NCI-H82 (cell line): ENCODE results near the gene MS4A6E.
"Not testable (repeated sequence)": the region's sequence is repeated elsewhere in the genome, so short reads cannot be mapped to it uniquely, and the experiment has no call there.

Experiments used
- DNase-seq: peaks from one replicate; lab custom pipeline; 2025; lab: John Stamatoyannopoulos, UW

The MS4A6E gene

DNA sequence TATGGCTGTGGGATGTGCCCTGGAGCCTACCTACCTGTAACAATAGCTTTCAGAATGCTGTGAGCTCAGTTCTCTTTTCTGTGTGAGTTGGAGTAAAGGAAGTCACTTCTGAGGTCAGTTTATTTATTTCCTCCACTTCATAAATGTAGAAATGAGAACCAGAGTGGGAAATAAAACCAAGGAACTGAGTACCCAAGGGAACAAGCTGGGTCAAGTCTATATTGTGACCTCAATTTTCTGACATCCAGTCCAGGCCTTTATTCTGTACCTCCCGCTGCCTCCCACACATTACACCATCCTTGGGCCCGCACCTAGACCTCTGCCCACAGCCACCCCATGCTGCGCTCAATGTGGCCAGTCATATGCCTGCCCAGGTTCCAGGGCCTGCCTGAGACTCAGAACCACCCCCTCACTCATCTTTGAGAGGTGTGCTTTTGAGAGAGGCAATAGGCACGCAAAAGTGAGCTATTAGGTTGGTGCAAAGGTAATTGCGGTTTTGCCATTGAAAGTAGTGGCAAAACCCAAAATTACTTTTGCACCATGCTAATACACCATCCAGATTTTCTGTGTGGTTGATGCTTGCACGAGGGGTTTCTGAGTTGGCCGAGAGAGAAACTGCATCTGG, 9.8 kb downstream of the MS4A6E start:
- DNase-seq, result no peak

DNA sequence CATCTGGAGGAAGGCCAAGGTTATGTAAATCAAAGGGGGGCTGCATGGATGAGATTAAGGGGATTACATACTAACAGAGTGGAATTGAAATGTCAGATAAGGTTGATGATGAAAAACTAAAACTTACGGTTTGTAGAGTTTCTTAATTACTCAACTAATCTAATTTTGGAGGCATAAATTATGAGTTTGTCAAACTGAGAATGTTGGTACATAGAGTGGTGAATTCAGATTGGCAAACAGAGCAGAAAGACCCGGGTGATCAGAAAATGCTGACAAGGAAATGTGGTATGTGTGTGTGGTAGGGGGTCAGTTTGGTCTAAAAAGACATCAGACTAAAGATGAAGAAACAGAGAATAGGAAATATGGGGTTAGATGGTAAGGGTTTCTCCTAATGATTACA, 11.0 kb downstream of the MS4A6E start:
- DNase-seq, result no peak

DNA sequence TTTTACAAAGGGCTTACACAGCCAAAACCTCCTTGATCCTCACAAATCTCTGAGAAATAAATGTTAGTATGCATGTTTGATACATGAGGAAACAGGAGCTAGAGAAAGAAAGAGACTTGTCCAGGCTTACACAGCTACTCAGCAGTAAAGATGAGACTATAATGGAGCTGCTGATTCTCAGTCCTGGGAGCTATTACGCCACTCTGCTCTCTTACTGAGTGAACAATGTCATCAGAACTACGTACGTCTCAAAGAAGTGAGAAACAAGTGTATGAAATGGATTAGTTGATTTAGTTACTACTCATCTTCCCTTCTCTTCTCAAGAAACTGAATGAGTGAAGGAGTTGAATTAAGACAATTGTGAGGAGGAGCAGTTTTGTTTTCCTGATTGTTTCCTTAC, 12.3 kb downstream of the MS4A6E start:
- DNase-seq, result no peak

DNA sequence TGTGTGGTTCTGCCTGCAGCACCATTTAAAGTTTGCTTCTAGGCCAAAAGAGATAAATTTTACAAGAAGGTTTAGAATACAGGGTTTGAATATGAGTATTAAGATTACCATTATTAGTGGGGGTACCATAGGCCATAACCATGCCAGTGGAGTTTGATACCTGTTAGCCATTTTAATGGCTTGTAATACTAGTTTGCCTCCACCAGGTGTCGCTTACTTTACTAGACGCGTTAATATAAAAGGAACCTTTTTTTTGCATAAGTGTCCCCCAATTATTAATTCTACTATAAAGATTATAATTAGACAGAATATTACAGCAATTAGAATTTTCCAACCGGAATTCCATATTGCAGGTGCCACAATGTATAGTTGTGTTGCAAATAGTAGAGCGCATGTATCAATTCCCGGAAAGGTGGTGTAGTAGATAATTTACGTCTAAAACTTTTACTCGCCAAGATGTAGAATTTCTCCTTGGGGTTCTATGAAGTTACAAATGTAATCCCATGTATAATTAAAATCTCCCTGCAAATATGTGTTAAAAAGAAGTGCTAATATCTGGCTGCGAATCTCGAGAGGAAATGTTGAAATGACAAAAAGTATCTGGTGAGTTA, 16.1 kb downstream of the MS4A6E start:
- peak; percentile 40 for DNase-seq

DNA sequence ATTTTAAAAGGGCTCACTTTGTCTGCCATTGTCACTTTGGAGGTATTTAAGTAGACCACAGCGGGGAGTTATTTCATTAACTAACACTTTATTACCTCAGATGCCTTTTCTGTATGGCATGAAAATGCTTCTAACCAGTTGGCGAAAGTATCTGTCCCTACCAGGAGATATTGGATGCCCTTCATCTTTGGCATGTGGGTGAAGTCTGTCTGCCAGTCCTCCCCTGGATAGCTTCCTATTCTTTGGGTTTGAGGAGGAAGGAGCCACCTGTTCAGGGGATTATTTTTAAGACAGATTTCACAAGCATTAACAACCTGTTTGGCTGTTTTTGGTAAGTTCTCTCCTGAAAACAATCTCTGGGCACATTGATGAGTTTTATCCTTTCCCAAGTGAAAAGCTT, 17.1 kb downstream of the MS4A6E start:
- no peak for DNase-seq

DNA sequence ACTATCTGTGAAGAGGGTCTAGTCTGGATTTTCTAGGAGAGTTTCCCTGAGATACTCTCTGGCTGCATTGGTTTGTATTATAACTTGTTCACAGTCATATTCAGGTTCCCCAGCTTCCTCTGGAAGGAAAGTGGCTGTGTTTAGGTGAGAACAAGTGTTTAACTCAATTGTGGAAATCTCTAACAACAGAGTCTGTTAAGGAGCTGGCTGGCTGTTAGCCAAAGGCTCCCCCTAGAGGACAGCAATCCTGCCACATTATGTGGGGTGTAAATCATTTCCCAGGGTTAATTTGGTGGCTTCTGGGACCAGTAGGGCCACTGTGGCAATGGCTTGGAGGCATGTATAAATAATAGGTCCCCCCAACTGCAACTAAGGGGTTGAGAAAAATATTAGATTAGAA, 18.4 kb downstream of the MS4A6E start:
- peak; percentile 18 for DNase-seq

DNA sequence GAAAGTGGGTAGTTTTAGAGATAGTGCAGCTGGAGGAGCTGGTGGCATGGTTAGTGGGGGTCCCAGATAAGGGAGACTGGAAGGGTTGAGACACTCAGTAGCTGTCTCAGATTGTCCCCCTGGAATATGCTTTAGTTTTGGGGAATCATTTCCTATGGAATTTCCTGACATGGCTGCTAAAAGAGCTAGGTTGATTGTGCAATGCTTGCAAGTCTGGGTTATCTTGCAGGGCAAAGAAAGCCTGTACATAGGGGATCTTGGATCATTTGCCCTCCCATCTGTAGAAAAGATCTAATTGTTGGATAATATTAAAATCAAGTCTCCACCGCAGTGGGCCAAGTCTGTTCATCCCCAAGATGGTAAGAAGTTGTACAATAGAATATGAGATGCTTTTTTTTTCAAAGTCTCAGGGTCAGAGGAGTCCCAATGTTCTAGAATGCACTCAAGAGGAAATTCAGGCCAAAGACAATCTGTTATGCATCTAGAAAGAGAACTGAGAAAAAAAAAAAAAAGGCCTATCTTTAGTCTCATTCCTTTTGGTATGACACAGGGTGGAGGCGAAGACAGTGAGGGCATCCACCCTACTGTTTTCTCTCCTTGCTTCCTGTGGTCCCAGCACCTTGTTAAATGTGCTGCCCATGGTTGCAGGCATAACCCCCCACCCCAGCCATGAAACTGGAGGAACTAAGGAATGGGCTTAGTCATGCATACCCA, 20.2 kb downstream of the MS4A6E start:
- no peak for DNase-seq

DNA sequence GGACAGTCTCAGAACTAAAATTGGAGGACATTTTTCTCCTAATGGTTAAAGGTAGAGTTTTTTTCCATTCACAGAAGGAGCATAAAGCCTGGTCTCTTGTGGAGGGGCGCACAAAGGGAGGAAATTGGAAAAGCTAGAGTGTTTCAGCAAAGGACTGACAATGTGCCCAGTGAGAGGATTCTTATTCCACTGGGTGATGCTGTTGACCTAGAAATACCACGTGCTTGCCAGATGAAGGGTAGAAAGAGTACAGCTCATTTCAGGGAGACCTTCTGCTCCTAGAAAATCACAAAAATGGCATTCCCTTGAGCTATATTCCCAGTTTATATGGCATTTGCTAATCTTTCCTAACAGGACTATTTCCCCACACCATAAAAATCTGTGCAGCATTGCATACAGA, 21.1 kb downstream of the MS4A6E start:
- no peak for DNase-seq

DNA sequence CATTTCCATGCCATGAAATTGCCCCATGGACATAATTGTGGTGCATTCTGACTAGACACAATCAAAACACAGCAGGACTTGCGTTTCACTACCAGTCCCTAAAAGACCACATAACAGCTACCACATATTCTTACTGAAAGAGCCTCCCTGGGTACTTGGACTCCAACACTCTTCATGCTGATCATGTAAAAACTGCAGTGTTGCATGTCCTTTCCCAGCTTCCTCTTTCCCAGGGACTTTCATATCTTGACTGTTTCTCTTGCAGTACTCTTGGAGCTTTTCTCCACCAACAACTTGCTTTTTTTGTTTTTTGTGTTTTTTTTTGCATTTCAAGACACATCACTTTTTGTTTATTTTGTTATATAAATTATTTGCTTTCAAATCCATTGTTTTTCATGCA, 22.9 kb downstream of the MS4A6E start:
- no peak for DNase-seq

DNA sequence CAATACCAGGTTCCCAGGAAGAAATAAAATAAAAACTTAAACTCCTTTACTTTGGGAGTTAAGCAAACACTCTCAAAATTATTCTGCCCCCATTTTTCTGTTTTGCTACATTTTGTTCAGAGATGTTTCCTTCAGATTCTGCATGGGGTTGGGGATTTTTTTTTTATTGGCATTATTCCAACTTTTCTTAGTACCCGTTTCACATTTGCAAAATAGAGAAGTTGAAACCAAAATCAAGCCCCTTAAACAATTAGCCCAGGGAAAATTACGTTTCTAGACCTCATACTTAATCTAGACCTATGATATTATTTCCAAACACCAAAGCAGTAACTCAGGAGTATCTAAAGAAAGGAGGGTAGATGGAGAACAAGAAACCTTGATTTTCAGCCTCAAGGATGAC, 30.7 kb downstream of the MS4A6E start:
- DNase-seq, result no peak

DNA sequence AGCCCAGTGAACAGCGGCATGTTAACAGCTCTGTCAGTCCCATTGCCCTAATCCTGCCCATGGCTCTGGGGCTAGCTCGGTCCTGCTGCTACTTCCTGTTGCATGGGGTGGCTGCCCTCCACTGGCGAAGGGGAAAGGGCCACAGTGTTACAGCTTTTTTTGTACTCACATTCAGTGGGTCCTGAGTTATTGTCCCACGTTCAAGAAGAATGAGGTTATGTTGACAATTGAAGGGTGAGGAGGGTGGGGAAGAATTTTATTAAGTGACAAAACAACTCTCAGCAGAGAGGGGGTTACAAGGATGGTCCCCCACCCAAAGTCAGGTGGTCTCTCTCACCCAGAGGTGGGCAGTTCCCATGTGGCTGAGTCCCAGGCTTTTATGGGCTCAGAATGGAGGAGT, 33.6 kb downstream of the MS4A6E start:
- no peak for DNase-seq

DNA sequence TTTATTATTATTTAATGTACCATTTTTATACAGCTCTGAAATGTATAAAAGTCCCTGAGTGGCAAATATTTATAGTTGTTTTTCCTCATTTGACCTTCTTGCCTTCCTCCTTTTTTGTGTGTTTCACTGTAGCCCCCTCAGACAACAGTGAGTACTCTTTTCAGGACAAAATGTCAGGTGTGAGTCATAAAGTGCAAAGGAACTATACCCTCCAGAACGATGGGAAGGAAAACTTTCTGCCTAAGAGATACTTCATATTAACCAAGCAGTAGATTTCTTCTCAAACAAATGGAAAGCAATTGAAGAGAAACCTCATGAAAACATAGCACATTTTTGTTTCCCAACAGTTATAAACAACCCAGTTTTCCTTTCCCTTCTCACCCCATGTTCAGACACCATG, 35.2 kb downstream of the MS4A6E start:
- no peak for DNase-seq

DNA sequence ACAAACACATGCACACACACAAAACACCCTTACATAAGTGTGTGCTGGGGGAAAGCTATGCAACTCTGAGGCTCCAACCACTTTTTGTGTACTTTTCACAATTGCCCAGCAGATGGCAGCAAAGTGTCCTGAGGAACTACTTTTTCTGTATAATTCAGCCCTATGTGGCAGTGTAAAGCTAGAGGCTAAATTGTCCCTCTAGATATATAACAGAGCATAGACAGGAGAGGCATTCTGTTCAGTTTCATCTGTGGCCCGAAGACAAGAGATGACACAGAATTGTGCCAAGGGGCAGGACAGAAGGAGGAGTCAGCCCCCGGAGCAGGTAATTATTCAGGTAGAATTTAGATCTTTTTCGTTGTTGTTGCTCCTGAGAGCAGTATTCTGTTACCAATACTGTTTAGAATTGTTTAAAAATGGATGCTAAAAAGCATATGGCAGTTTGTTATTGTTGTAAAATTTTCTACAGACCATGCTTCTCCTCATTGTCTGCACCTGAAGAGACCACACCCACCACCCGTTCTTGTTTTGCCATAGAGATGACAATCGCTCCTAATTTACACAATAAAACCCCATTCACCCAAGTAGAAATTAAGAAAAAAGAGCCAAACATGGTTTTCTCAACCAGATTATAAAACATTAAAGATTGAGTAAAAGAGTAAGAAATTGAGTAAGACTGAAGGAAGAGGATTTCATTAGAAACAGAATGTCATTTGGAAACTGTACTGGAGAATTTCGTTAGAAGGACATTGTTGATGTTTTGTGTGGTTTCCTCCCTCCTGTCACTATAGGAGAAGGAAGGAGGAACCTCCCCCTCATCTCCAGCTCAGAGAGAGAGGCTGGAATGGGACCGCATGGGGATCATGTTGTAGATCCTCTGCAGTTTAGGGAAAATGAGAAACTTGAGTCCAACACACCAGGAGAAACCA, 36.8 kb downstream of the MS4A6E start:
- DNase-seq, result peak; percentile 66

DNA sequence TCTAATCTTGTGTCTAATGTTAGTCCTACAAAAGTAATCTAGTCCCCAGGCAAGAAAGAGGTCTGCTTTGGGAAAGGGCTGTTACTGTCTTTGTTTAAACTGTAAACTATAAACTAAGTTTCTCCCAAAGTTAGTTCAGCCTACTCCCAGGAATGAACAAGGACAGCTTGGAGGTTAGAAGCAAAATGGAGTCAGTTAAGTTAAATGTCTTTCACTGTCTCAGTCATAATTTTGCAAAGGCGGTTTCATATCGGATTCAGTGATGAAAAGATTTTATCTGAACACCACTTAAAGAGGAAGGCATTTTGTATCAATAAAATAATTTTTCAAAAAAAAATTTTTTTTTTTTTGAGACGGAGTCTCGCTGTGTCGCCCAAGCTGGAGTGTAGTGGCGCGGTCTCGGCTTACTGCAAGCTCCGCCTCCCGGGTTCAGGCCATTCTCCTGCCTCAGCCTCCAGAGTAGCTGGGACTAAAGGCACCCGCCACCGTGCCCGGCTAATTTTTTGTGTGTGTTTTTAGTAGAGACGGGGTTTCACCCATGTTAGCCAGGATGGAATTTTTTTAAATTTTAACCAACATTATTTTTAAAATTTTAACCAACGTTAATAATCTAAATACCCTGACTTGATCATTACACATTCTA, 39.3 kb downstream of the MS4A6E start:
- DNase-seq, result not testable (repeated sequence)

DNA sequence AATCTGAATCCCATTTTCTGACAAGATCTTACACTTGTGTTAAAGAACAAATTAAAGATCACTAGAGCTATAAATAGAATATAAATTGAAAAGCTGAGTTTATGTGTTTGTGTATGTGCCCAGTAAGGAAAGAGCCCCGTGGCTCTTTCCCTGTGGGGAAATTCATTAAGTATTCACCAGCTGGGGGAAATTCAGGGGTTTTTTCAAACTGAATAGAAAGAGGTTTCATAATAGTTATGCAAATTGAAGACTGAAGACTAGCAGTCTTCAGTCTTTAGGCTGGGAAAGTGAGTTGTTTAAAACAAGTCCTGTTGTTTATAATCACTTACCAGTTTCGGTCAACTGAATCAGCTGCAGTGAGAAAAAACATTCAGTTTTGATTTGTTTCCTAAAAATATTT, 40.0 kb downstream of the MS4A6E start:
- DNase-seq, result no peak

DNA sequence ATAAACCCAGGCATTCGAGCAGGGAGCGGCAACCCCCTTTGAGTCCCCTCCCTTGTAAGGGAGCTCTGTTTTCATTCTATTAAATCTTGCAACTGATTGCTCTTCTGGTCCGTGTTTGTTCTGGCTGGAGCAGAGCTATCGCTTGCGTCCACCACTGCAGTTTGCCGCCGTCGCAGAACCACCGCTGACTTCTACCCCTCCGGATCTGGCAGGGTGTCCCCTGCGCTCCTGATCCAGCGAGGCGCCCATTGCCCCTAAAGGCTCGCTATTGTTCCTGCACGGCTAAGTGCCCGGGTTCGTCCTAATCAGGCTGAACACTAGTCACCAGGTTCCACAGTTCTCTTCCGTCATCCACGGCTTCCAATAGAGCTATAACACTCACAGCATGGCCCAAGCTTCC, 40.8 kb downstream of the MS4A6E start:
- no peak for DNase-seq

DNA sequence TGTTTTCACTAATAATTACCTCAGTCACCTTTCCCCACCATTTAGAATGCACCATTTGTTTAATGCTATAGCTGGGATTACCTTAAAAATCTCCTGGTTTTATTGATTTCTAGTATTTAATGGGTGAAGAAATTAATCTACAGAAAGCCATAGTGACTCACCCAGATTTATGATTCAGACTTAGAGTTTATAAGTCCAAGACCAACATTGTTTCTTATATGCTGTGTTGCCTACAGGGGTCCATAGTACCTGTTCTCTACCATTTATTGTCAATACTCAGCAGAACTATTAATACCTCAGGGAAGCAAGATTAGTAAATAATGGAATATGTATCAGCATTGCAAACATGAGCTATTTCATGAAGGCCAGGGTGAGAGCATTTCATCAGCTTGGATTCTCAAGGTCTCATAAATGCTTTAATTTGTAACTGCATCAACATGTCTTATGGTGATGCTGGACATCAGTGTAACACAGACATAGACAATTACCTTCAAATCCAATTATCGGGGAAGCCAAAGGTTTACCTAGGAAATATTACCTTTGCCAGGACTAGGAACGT, 43.3 kb downstream of the MS4A6E start:
- no peak for DNase-seq

DNA sequence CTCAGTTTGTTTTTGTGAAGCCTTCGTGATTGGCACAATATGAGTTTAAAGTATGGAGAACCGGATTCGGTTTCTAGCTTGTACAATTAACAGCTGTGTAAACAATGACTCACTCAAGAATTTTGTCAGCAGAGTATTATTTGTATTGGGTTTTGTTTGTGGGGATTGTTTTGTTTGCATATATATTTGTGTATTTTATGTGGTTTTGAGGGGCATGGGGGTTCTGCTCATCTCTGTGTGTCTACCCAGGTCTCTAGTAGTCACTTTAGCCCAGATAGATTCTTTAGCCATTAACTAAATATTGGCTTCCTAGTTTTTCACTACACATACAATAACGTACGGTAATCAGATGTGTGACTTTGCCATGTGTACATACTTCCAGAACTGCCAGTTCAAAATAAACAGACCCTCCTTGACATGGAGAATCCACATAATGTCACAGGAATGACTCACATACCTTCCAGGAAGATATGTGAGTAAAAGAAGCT, 43.8 kb downstream of the MS4A6E start:
- no peak for DNase-seq

DNA sequence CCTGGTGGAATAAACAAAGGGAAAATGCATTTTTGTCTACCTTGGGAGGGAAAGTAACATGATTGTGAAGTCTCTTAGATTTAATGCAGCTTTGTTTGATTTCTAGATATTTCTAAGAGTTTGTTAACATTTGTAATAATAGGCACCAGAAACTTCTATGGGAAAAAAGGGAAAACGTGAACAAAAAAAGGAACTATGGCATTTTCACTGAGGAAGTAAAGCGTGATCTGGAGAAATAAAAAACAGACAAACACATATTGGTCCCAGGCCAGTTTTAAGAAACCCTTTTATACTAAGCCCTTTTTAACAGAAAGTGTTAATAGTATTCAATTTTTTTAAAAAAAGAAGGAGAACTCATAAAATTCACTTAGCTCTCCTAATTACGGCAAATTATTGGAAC, 44.3 kb downstream of the MS4A6E start:
- DNase-seq, result no peak

DNA sequence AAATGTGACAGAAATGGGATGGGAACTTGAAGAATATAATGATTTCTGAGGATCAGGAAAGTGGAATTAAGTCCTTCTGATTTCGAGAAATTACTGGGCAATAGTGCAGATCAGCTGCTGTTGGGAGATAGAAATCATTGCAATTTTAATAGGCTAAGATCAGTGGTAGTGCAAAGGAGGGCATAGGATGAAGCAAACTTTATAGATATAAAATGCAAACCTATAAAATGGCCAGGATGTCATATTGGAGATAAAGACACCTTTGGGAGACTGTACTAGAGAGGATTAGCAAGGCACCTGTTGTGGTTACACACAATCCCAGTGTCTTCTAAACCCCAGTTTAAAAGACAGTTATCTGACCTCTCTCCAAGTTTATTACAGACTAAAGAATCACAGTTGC, 44.8 kb downstream of the MS4A6E start:
- no peak for DNase-seq

DNA sequence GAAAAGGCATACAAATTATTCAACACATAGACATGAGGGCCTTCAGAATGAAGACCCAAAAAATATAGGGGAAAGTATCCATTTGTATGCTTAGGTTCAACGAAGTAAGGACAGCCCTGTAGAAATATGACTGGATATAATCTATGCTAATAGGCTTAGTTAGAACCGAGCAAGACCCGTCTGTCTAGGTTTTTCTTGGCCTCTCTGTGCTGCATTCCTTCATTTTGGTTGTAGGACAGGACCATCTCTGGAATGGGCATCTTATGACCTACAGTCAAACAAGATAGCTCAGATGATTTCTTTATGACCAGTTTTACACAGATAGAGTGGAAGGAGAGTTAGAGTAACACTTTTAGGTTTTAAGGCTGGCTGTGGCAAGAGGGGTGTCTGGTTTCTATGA, 45.7 kb downstream of the MS4A6E start:
- no peak for DNase-seq

DNA sequence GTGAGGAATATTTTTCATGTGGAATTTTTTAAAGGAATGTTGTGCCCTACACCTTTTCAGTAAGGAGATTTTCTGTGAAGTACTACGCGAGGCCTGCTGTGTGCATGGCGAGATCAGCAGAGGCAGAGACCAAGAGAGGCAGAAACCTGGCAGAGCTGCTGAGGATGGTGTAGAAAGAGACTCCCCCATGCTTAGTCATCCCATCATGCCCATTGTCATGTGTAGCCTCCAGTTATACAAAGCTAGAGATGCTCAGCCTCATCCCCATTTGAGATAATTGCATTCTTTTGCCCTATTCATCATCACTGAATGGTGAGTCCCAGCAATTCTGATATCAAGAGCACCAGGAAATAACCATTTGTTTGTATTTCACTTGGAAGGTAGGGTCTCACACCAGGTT, 48.3 kb downstream of the MS4A6E start:
- DNase-seq, result no peak
